A549 (cell line): ENCODE results near the gene PROX2.

Experiments used
- BHLHE40 ChIP-seq: IDR thresholded peaks from 2 replicates; pipeline ENCODE4 v1.6.1; 2012; ENCODE audit warnings: low read depth, low read length, inconsistent platforms
- ESRRA ChIP-seq: fragments of 150-350 bp; IDR thresholded peaks from 2 replicates; pipeline ENCODE4 v1.6.1; 2014; ENCODE audit warnings: mild to moderate bottlenecking, low read length, borderline replicate concordance
- HOXB13 ChIP-seq: fragments of 250-450 bp; sonication (Bioruptor Pico); IDR thresholded peaks from 2 replicates; pipeline ENCODE4 v1.5.0; 2020; ENCODE audit warnings: low read depth, mild to moderate bottlenecking, moderate library complexity
- JUN ChIP-seq, 2 experiments: fragments of >200 bp; sonication (Bioruptor Twin); formaldehyde crosslinking; IDR thresholded peaks; 2 replicates in 1 of 2; 3 replicates in 1 of 2; pipeline ENCODE4 v1.6.1; 2016 to 2017
- JUNB ChIP-seq: fragments of >200 bp; sonication (Bioruptor Twin); formaldehyde crosslinking; IDR thresholded peaks from 2 replicates; pipeline ENCODE4 v1.6.1; 2016
- NR3C1 ChIP-seq: fragments of >200 bp; sonication (Bioruptor Twin); formaldehyde crosslinking; IDR thresholded peaks from 3 replicates; pipeline ENCODE4 v1.6.1; 2017
- POLR2A ChIP-seq: IDR thresholded peaks from 2 replicates; pipeline ENCODE4 v1.6.1; 2012; ENCODE audit warnings: mild to moderate bottlenecking, low read length
- POLR2AphosphoS2 ChIP-seq: conservative IDR thresholded peaks from 2 replicates; pipeline ENCODE4 v1.6.1; 2012; ENCODE audit warnings: low read length, improper control_type of control experiment, inconsistent platforms
- RAD21 ChIP-seq, 2 experiments: fragments of >200 bp in 1 of 2; sonication (Bioruptor Twin) in 1 of 2; formaldehyde crosslinking in 1 of 2; IDR thresholded peaks in 1 of 2; conservative IDR thresholded peaks in 1 of 2; 2 replicates in 1 of 2; 3 replicates in 1 of 2; pipeline ENCODE4 v1.6.1; 2012 to 2018; ENCODE audit warnings: inconsistent platforms in 1 of 2
- RCOR1 ChIP-seq: fragments of 150-350 bp; IDR thresholded peaks from 2 replicates; pipeline ENCODE4 v1.6.1; 2014; ENCODE audit warnings: antibody characterized with exemption, low read length, low read depth
- RFX5 ChIP-seq: fragments of 450-650 bp; IDR thresholded peaks from 2 replicates; pipeline ENCODE4 v1.7.1; 2014; ENCODE audit warnings: antibody characterized with exemption, mild to moderate bottlenecking, moderate library complexity
- TF ChIP-seq, protein P1 (sequence below): fragments of >200 bp; sonication (Bioruptor Twin); formaldehyde crosslinking; IDR thresholded peaks from 3 replicates; pipeline ENCODE4 v1.5.1; 2016
- TF ChIP-seq, protein P2 (sequence below): fragments of 450-650 bp; IDR thresholded peaks from 2 replicates; pipeline ENCODE4 v1.6.1; 2014; ENCODE audit warnings: antibody characterized with exemption

DNA sequence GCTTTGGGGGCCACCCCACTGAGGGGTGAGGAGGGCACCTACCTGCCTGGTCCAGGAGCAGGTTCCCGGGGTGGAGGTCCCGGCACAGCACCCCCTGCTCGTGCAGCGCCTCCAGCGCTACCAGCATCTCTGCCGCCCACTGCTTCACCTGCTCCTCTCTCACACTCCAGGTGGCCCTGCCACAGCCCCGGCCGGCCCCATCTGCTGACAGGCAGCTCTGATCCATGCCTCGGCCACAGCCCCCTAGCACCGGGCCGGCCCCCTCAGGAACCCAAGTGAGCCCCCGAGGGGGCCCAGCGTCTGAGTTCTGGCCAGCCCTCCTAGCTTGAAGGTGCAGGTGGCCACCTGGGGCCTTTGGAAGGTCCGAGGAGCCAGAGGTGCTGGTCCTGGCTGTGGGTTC lies 33.6 kb upstream of the PROX2 start:
- TF ChIP-seq POLR2A (no peak), RAD21 (conservative IDR thresholded peaks at IDR 0.05 in 1 of 2, IDR thresholded peaks at IDR 0.05 in 1 of 2) (no peak), JUN (IDR thresholded peaks at IDR 0.05) (no peak), RFX5 (no peak), HOXB13 (CRISPR knock-in tag) (no peak), NR3C1 (no peak), RCOR1 (no peak), JUNB (no peak), ESRRA (no peak), POLR2AphosphoS2 (no peak), BHLHE40 (no peak)
- TF ChIP-seq, protein P1, sequence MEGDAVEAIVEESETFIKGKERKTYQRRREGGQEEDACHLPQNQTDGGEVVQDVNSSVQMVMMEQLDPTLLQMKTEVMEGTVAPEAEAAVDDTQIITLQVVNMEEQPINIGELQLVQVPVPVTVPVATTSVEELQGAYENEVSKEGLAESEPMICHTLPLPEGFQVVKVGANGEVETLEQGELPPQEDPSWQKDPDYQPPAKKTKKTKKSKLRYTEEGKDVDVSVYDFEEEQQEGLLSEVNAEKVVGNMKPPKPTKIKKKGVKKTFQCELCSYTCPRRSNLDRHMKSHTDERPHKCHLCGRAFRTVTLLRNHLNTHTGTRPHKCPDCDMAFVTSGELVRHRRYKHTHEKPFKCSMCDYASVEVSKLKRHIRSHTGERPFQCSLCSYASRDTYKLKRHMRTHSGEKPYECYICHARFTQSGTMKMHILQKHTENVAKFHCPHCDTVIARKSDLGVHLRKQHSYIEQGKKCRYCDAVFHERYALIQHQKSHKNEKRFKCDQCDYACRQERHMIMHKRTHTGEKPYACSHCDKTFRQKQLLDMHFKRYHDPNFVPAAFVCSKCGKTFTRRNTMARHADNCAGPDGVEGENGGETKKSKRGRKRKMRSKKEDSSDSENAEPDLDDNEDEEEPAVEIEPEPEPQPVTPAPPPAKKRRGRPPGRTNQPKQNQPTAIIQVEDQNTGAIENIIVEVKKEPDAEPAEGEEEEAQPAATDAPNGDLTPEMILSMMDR = no peak
- TF ChIP-seq, protein P2, sequence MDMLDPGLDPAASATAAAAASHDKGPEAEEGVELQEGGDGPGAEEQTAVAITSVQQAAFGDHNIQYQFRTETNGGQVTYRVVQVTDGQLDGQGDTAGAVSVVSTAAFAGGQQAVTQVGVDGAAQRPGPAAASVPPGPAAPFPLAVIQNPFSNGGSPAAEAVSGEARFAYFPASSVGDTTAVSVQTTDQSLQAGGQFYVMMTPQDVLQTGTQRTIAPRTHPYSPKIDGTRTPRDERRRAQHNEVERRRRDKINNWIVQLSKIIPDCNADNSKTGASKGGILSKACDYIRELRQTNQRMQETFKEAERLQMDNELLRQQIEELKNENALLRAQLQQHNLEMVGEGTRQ = no peak
